Brain microvascular endothelial cell (primary cell): ENCODE measurements around the gene B3GNT2.
"Not testable (repeated sequence)": the region's sequence is repeated elsewhere in the genome, so short reads cannot be mapped to it uniquely, and the experiment has no call there.

Source experiments
- DNase-seq: peaks from one replicate; pipeline ENCODE4 v3.0.0-alpha.2; 2020
- H3K27ac ChIP-seq: fragments of 250-450 bp; sonication (Bioruptor Pico); 2 replicates; pipeline ENCODE4 v1.5.1; 2020; ENCODE audit warnings: mild to moderate bottlenecking, moderate library complexity
- H3K27me3 ChIP-seq: fragments of 250-450 bp; sonication (Bioruptor Pico); replicated peaks from 2 replicates; pipeline ENCODE4 v1.5.1; 2020; ENCODE audit warnings: mild to moderate bottlenecking
- H3K36me3 ChIP-seq: fragments of 250-450 bp; sonication (Bioruptor Pico); replicated peaks from 2 replicates; pipeline ENCODE4 v1.5.1; 2020; ENCODE audit warnings: mild to moderate bottlenecking
- H3K4me3 ChIP-seq: 2 replicates; pipeline ENCODE4 v1.5.1; 2011; ENCODE audit warnings: low read depth, mild to moderate bottlenecking, control low read depth, low read length, moderate library complexity
- CTCF ChIP-seq: IDR thresholded peaks from 2 replicates; pipeline ENCODE4 v1.5.1; 2011; ENCODE audit warnings: low read depth, mild to moderate bottlenecking, moderate library complexity, low read length, control low read depth, inconsistent platforms; ENCODE audit errors: missing control alignments
- in situ Hi-C: cut with HindIII; loops from 2 replicates; pipeline ENCODE4 v1.10.0; 2017; ENCODE audit warnings: low sequenced_read_pairs, low pct_ligation_motif_present

B3GNT2 gene

GRCh38 chr2:62197925-62198633, 2.2 kb downstream of the B3GNT2 start:
- Histone ChIP-seq H3K27ac (no peak overlapping the region), H3K27me3 (no peaks in the 10 kb centered on the region), H3K4me3 (peak overlapping the region; percentile 90), H3K36me3 (no peaks in the 10 kb centered on the region)
- no peak for DNase-seq
- no peak for TF ChIP-seq CTCF
- in situ Hi-C loops: no loop called here

GRCh38 chr2:62198854-62199253, 2.9 kb downstream of the B3GNT2 start:
- H3K27me3 ChIP-seq, H3K36me3 ChIP-seq, DNase-seq, H3K4me3 ChIP-seq, in situ Hi-C loops, H3K27ac ChIP-seq: not testable (repeated sequence)

GRCh38 chr2:62199392-62200125, 3.6 kb downstream of the B3GNT2 start:
- TF ChIP-seq CTCF: no peak
- H3K27me3 ChIP-seq: no peaks in the 10 kb centered on the region
- no peak overlapping the region for H3K4me3 ChIP-seq
- H3K27ac ChIP-seq: no peak overlapping the region
- in situ Hi-C loops: no loop called here
- no peak for DNase-seq
- H3K36me3 ChIP-seq: no peaks in the 10 kb centered on the region

GRCh38 chr2:62200291-62200841, 4.5 kb downstream of the B3GNT2 start:
- in situ Hi-C loops: no loop called here
- H3K27ac ChIP-seq: no peak overlapping the region
- TF ChIP-seq CTCF: no peak
- no peaks in the 10 kb centered on the region for H3K36me3 ChIP-seq
- H3K4me3 ChIP-seq: no peak overlapping the region
- no peak for DNase-seq
- no peaks in the 10 kb centered on the region for H3K27me3 ChIP-seq

GRCh38 chr2:62200868-62201267, 5.0 kb downstream of the B3GNT2 start:
- TF ChIP-seq CTCF: no peak
- no peak for DNase-seq
- in situ Hi-C loops: no loop called here

GRCh38 chr2:62201307-62201706, 5.4 kb downstream of the B3GNT2 start:
- in situ Hi-C loops: no loop called here
- no peaks in the 10 kb centered on the region for H3K27me3 ChIP-seq
- H3K4me3 ChIP-seq: no peak overlapping the region
- H3K27ac ChIP-seq: no peak overlapping the region
- TF ChIP-seq CTCF: no peak
- H3K36me3 ChIP-seq: no peaks in the 10 kb centered on the region
- no peak for DNase-seq

More at GRCh38 chr2:62200868-62201267, 5.0 kb downstream of the B3GNT2 start:
- no peaks in the 10 kb centered on the region for H3K27me3 ChIP-seq
- no peaks in the 10 kb centered on the region for H3K36me3 ChIP-seq
- H3K4me3 ChIP-seq: no peak overlapping the region
- no peak overlapping the region for H3K27ac ChIP-seq
